NOMO-1 treated with DMSO at 0.1 percent for 48 hours (cell line): ENCODE data around the gene SEL1L.
"Not testable (repeated sequence)": the region's sequence is repeated elsewhere in the genome, so short reads cannot be mapped to it uniquely, and the experiment has no call there.

Source experiments
- DNase-seq: peaks from one replicate; lab custom pipeline; 2025; ENCODE audit not compliant: unreplicated experiment; lab: John Stamatoyannopoulos, UW

Gene SEL1L

DNA sequence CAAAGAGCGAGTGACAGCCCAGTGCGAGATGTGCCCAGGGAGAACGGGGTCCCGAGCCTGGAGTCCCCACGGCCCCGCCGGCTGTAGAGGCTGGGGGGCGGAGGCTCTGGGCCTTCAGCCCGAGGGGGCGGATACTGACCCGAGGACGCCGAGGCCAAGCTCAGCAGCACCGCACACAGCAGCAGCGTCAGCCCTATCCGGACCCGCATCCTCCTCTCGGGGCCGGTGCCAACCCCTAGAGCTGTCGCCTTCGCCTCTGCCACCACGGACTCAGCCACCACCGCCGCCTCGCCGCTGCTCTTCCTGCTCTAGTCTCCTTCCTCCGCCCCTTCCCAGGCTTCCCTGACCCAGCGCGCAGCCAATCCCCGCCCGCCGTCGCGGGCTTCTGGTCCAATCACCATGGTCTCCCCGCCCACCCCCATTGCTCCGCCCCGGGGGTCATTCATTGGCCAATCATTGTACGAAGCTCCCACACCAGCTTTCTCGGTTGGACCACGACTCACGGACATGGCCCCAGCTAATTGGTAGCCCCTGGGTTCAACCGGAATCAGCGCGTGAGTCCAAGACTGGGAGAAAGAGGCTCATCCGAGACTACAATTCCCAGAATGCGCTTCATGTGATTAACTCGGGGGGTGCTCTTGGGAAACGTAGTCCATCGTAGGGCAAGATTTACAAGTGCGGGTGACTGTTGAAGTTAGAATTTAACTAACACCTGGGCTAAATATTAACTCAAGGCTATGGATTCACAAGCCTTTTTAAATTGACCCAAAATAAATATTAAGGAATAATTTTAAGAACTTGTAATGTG, at the start of gene SEL1L:
SEL1L (minus strand) TSS at position 318 of the 808 bp plus-strand sequence; CDS start at position 209, 109 bp downstream.
- peak; percentile 99 for DNase-seq

DNA sequence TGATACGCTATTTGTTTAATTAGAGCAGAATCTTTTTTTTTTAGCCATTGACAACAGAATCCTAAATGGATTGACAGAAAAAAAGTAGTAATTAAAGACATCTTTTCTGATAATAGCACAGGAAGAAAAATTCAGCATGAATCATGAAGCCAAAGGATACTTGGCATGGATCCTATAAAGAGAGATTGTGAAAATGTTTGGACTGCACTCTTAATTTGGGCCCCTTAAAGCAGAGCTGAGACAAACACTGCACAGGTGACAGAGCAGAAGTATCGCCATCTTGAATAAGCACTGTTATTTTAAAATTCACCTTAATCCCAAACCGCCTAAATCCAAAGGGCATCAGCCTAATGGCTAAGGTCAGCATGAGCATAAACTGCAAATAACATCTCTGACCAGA, 48.8 kb upstream of the SEL1L start:
- DNase-seq, result no peak

DNA sequence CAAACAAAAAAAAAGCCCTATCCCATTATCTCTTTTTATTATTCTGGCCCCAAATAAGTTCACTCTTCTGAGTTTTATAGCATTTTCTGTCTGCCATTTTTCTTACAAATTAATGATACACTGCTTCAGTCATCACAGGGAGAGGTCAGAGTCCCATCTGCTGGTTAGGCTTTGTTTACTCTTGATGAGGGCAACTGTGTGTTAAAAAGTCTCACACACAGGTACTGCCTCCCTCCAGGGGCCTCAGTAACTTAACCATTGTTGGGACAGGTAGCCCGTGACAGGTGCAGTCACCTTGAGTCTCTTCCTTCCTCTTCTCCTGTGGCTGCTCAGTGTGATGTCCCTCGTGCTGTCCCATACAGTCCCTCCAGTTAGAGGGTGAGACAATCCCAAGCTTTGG, 45.5 kb upstream of the SEL1L start:
- DNase-seq, result no peak

DNA sequence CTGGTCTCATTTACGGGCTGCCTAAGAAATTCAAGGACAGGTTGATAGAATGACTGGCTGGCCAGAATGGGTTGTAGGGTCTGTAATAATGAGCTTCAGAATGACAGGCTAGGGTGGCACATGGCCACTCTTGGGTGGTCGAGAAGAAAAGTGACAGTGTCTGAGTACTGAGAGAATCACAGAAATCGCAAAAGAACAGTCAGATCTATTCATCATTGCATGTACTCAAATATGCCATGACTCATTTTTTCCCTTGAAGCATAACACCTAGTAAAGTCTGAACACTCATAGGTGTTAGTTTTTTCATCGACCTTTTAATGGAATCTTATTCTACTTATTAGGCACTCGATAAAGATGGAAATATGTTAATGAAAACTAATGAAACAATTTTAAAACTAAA, 37.8 kb upstream of the SEL1L start:
- no peak for DNase-seq

DNA sequence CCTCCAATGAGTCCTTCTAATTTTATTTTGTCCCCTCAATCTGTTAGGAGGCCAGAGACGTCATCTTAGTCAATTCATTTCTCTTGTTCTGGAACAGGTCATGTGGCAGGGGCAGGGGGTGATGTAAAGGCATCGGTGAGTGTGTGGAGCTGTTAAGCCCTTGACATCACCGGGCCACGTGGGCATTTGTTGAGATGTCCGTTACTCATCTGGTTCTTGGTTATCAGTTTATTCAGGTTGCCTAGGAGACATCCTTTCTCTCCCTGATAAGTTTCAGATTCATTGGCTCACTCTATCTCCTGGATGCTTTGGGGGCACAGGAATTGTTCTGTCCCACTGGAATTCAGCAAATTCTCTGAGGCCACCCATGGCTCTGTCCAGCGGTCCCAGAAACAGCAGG, 33.6 kb upstream of the SEL1L start:
- no peak for DNase-seq

DNA sequence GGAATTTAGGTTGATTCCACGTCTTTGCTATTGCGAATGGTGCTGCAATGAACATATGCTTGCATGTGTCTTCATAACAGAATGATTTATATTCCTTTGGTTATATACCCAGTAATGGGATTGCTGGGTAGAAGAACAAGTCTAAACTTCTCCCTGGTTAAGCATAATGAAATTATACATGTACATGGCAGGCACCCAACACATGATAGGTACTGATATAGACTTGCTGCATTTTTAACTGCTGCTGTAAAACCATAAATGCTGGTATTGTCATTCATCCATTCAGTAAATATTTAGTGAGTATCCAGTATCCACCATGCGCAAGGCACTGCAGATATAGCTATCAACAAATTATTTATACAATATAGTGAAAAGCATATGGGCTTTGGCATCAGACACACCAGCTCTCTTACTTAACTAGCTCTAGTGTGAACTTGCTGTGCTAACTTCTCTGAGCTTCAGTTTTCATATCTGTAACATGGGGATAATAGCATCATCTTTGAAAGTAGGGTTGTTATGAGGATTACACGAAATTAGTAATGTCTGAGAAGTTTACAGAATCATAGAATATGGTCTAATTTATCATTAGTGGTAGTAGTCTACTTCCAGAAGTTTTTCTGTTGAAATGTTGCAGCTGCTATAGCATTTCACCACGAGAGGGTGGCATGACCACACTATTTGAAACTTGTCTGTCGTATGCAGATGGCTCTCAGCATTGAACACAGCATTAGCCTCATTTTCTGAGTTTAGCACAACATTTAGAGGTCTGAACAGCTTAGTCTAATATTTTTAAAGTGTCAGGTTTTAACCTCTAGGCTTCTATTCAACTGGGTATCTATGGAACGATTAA, 32.0 kb upstream of the SEL1L start:
- peak; percentile 21 for DNase-seq

DNA sequence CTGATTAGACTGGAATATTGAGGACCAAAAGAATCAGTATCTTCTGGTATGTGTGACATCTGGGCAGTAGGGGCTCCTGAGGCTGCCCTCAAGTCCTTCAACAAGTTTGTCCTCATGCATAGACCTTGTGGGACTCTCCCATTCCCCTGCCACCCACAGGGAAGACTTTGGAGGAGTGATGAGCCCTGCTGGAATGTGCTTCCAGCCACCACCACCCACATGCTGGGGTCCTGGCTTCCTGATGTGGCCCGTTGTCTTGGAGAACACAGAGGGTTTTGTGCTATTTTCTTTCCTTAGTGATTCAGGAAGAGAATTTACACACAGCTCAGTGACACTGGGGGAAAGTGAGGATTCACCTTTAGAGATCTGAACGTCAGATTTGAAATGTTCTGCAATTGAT, 29.2 kb upstream of the SEL1L start:
- no peak for DNase-seq

DNA sequence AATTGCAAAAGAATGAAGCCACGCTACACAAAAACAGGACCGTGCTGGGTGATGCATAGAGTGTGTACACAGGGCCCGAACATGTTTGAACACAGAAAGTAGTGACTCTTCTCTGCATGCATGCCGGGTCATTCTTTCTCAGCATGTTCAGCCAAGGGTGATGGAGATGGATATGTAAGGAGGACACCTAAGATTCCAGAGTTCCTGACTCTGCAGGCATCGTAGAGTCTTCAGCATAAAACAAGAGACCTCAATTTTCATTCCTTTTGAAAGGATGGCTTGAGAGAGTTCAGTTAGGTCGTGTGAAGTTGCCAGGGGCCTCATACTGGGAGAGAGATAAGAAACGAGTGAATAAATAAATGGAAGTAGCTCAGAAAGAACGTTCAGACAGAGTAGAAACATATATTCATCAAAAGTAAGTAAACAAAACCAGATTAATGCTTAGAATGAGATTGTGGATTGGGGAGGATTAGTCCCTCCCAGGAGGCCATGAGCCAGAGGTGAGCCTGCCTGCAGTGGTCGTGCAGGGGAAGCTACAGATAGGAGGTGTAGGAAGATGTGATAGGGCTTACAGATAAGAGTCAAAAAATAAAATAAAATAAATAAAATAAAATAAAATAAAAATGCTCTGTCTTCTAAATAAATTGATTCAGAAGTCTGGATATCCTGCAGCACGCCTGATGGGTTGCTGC, 27.6 kb upstream of the SEL1L start:
- DNase-seq, result no peak

DNA sequence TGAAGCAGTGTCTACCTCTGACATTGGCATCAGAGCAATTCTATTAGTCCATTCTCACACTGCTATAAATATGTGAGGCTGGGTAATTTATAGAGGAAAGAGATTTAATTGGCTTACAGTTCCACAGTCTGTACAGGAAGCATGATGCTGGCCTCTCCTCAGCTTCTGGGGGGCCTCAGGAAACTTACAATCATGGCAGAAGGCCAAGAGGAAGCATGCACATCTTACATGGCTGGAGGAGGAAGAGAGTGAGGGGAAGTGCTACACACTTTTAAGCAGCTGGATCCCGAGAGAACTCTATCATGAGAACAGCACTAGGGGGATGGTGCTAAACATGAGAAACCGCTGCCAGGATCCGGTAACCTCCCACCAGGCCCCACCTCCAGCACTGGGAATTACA, 25.7 kb upstream of the SEL1L start:
- no peak for DNase-seq

DNA sequence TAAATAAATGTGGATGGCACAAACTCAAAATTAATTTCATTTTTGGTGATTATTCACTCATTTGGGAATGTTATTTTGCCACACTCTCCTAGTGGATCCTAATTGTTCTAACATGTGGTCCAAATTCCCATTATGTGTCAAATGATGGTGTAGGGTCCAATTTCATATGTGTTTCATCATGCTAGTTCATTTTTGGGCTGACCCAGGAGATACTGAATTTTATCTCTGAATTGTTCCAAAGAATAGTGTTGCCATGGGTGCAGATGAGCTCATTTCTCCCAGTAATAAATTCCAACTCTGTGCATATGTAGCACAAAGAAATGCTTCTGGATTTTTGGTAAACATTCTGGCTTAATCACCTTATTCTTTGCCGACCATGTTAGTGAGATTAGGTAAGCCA, 23.5 kb upstream of the SEL1L start:
- DNase-seq, result no peak

DNA sequence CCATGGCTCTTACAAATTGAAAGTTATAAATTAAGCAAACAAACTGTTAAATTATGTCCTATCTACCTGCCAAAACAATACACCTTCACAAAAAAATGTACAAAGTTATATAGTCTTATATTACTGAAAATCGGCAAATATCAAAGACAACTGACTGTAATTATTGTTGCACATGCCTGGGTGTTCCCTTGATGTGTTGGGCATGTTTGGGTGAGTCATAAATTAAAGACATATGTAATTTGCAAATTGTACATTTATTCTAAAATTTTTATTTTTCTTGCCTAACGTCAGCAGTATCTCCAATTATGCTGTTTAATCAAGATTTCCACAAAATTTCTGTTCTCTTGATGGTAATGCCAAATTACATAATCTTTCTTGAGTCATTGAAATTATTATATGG, 22.0 kb upstream of the SEL1L start:
- no peak for DNase-seq

DNA sequence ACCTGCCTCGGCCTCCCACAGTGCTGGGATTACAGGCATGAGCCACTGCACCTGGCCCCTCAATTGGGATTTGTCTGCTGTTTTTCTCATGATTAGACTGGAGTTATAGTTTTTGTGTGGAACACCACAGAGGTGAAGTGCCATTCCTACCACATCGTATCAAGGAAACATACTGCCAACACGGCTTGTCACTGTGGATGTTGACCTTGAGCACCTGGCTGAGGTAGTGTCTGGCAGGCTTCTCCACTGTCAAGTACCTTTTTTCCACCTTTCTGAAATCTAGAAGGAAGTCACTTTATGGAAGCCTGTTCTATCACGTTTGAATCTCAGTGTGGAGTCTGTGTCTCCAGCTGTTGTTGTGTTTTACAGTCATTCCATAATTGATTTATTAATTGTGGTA, 21.4 kb upstream of the SEL1L start:
- DNase-seq, result no peak

DNA sequence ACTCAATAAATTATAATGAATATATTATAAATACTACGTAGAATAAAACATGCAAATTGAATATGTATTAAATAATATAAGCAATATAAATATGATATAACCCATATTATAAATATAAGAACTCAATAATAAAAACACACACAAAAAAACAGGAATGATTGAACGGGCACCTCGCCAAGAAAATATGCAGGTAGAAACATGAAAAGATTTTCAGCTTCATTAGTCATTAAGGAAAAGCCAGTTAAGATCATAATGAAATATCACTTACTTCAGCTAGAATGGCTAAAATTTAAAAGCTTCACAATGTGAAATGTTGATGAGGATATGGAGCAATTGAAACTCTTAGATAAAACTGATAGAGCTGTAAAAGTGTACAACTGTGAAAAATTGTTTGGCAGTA, 17.8 kb upstream of the SEL1L start:
- DNase-seq, result no peak

DNA sequence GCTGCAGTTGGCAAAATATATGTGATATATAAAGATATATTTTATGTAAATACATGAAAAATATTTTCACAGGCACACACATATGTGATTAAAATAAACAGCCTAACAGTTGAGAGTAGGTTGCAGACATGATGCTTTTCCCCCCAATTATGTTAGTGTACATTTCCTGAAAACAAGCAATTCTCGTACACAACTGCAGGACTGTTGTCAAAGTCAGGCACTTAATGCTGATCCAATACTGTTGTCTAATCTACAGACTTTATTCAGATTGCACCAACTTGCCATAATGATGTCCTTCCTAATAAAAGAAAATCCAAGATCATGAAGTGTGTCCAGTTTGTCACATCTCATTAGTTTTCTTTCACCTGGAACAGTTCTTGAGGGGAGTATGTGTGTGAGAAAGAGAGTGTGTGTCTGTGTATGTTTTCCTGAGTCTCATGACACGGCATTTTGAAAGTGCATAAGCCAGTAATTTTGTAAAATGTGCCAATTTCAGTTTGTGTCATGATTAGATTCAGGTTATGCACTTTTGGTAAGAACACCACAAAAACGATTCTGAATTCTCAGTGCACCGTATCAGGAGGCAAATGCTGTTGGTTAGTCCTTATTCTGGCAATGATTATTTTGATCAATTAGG, 16.5 kb upstream of the SEL1L start:
- DNase-seq, result no peak

DNA sequence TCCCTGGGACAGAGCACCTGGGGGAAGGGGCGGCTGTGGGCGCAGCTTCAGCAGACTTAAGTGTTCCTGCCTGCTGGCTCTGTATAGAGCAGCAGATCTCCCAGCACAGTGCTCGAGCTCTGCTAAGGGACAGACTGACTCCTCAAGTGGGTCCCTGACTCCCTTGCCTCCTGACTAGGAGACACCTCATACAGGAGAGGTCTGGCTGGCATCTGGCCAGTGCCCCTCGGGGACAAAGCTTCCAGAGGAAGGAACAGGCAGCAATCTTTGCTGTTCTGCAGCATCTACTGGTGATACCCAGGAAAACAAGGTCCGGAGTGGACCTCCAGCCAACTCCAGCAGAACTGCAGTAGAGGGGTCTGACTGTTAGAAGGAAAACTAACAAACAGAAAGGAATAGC, 7.6 kb upstream of the SEL1L start:
- not testable (repeated sequence) for DNase-seq

DNA sequence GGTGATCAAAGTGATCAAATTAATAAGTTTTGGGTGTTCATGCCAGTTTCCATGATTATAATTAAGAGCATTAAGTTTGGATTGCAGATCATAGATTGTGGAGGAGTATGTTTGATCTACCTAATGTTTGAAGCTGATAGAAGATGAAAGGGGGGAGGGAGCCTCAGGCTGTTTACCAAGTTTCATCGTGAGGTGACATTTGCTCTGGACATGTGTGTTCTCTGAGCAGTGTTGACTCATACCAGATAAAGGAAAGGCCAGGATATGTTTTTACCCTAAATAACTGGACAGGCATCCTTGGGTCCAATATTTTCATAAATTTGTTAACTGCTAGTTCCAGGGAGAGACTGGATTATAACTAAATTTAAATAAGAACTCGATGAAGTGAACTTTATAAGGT, 3.5 kb upstream of the SEL1L start:
- no peak for DNase-seq

DNA sequence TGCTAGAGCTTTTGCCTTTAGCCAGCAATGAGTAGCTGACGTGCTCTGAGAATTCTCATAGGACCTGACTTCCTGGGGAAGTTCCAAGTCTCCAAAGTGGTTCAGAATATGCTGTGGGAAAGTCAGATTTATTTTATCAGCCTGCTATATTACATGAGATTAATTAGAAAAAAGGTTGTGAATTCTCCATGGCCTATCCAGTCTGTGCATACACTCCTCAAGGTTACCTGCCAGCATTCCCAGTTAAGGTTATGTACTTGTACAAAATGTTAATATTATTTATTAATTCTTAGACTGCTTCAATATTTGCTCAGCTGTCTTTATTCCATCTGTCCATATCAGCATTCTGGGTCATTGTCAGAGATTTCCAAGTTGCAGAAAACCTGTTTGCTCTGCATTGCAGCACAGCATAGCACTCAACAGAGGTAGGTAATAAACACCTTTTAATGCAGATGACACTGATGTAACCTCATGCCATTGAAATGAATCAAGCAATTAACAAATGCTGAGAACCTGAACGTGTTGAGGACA, 2.7 kb upstream of the SEL1L start:
- no peak for DNase-seq

DNA sequence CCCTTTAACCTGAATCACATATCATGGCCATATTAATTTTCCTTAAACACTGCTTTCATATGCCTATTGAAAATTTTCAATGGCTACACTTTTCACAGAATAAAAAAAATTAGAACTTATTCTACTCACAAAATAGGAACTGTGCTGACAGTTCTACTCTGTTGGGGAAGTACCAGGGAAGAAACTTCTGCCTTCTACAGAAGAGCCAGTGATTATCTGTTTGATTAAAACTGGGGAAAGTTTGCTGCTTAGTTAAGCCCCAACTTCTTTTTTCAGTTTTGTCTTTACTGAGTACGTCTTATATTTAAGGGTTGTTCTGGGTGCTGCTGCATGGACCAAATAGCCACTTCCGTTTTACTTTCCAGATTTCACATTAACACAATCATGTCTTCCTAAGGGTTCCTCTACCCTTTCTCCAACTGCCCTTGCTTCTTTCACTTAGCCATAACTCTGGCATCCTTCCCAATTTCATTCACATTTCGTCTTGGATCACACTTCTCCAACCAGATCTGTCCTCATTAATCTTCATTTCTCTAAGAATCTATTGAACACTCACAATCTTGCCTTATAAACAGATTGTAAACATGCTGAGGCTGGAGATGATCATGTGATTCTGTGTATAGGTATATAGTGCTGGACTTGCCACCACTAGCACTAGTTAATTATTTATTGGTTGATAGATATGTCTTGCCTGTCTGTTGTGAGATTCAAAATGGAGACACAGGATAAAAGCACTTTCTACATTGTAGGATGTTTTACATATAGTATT, 1.9 kb upstream of the SEL1L start:
- peak; percentile 12 for DNase-seq

DNA sequence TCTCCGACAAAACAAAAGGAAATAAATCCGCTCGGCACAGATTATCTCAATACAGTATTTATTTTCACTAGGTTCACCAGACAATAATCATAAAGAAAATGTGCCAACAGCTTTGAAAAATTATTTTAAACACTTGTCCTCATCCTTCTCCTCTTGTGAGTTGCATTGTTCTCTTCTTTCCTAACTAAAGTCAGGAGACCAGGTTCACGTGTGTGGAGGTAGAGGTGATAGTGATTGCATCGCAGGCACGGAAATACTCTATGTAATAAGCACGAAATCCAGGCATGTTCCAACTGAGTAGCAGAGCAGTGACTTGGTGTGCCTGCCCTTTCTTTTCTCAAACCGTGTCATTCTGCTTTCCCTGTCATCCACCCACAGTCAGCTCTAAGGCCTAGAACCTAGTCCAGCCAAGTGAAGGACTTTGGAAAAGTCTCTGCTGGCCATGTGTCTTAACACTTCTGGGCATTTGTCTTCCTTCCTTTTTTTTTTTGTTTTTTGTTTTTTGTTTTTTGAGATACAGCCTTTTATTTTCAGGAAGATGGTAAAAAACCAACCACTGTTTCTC, 939 bp upstream of the SEL1L start:
- no peak for DNase-seq

DNA sequence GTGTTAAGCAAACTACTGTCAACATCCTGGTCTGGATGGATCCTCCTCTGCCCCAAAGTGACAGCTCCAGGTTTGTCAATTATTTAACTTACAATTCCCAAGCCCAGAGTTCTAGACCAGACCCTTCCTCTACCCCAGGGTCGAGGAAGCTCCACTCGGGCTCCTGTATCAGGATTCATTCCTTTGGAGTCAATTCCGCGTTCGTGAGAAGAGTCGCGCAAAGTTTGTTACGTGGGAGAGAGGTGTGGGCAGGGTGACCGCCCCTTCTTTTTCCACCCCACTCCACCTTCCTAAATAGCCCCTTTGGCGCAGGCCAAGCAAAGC, 479 bp downstream of the SEL1L start:
- no peak for DNase-seq
